Stimulated activated CD8-positive, alpha-beta memory T cell treated with anti-CD3 and anti-CD28 coated beads, Interleukin-15, amount 100 ng/mL, for 4 hours (primary cell): ENCODE measurements around the gene NCEH1.
"Not testable (repeated sequence)": the region's sequence is repeated elsewhere in the genome, so short reads cannot be mapped to it uniquely, and the experiment has no call there.

Experiments
- DNase-seq, 2 donors: peaks; one replicate each; pipeline ENCODE4 v3.0.0-alpha.2; 2020; ENCODE audit warnings: low read depth in 2 of 2

NCEH1 gene

GRCh38 chr3:172676196-172676922 lies 34.5 kb downstream of the NCEH1 start:
- DNase-seq, result no peak

GRCh38 chr3:172675441-172676193 lies 35.2 kb downstream of the NCEH1 start:
- DNase-seq, result no peak

DNA sequence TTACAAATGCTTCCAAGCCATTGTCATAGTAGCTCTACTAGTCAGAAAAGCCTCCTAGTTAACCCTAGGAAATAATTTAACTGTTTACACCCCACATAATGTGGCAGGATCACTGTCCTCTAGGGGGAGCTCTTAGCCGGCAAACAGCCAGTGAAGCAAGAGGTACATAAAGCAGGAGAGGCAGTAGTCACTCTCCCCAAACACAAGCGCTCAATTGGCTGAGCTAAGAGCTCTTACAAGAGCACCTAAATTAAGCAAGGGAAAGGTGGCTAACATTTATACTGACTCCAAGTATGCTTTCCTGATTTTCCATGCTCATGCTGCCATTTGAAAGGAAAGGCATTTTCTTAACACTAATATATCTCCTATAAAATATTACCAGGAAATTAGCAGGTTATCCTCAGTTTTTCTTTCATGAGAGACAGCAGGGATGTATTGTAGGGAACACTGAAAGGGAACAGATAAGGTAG lies 37.6 kb downstream of the NCEH1 start:
- peak in 1 of 2 donors; percentile 13 for DNase-seq

- no peak for DNase-seq
These were observed 41.8 kb downstream of the NCEH1 start for GRCh38 chr3:172669021-172669420.

DNA sequence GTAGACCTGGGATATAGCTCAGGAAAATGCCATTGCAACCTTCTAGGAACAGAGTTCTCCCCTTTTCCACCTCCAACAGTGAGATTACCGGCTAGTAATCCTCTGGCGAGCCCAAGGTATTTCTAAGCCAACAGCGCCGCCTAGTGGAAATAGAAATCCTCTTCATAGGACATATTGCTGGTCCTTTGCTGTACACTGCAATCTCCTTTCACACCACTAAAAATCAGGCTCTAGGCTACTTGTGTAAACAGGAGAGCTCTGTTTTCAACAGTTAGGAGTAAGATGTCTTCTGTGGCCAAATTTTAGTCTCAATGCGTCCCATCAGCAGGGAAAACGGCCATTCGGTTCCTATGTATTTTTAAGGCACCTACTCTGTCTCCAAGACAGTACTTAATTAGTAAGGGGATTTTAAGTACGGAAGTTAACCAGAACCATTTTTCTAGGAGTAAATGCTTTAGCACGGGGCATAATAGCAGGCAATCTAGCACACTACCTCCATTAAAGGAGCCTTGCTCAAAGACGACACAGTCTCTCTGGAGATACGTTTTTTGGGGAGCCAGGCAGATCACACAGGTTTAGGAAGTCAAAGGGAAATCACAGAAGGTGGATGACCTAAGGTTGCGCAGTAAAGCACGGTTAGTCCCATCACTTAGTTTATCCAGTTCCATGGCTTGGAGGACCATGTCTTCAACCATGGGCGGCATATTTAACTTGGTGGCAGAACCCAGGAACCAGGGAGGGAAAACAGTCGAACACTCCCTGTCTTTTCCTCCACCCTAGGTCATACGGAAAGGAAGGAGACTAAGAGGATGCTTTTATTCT lies 43.8 kb downstream of the NCEH1 start:
- peak; percentile 7 to 51 for DNase-seq

GRCh38 chr3:172666181-172666872 lies 44.5 kb downstream of the NCEH1 start:
- no peak for DNase-seq

GRCh38 chr3:172665510-172665909 lies 45.4 kb downstream of the NCEH1 start:
- not testable (repeated sequence) for DNase-seq

DNA sequence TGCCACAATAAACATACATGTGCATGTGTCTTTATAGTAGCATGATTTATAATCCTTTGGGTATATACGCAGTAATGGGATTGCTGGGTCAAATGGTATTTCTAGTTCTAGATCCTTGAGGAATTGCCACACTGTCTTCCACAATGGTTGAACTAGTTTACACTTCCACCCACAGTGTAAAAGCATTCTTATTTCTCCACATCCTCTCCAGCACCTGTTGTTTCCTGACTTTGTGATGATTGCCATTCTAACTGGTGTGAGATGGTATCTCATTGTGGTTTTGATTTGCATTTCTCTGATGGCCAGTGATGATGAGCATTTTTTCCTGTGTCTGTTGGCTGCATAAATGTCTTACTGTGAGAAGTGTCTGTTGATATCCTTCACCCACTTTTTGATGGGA lies 50.4 kb downstream of the NCEH1 start:
- DNase-seq, result not testable (repeated sequence)

GRCh38 chr3:172659246-172660002 lies 51.4 kb downstream of the NCEH1 start:
- no peak for DNase-seq

DNA sequence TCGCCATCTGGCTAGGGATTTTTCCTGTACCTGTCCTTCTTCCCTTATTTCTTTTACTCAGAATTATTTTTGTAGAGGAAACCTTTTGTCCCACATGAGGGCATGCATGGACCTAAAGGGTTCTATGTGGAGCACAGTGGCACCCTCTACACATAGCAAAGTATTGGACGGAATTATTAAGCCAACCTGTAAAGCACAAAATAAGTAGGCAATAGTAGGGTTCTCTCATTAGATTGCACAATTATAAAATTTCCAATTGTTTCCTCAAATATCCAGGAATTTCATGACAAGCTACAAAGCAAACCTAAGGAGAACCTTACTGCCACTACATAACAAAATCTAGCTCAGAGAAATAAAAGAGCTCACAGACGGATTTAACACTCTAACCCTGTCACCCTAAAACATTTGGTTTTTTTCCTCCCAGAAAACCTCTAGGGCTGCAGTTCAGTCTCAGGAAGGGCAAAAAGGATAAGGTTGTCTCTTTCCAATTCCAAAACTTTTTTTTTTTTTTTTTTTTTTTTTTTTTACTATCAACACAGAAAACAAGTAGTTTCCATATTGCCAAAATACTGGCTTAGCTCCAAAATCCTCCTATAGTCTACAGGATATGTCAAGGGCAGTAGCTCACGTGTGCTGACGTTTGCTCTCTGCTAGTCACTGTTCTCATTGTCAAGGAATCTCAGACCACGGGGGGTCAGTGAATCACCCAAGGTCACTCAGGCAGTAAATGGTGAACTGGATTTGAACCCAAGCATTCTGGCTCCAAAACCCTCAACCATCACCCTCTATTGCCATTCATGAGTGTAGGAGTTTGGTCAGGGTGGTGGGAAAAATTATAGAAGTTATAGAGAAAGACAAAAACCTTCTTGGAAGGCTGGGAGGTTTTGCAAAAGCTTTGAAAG lies 52.3 kb downstream of the NCEH1 start:
- DNase-seq, result no peak

GRCh38 chr3:172656602-172657001 lies 54.3 kb downstream of the NCEH1 start:
- no peak for DNase-seq

DNA sequence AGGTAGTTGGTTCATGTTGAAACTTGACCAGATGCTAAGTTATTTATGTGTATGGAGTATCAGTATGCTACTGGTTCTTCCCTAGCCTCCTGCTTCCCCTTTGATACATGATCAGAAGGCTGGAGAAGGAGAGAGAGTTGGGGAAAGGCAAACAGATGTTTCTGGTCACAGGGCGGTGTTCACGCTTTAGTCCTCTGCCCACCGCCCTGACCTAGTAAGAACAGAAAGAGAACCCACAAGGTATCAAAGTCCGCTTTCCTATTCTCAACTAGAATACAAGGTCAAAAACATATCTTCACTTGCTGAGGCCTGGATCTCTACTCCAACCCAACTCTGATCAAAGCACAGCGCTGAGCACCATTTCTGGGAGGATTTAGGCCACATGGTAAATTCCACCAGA lies 55.5 kb downstream of the NCEH1 start:
- no peak for DNase-seq

DNA sequence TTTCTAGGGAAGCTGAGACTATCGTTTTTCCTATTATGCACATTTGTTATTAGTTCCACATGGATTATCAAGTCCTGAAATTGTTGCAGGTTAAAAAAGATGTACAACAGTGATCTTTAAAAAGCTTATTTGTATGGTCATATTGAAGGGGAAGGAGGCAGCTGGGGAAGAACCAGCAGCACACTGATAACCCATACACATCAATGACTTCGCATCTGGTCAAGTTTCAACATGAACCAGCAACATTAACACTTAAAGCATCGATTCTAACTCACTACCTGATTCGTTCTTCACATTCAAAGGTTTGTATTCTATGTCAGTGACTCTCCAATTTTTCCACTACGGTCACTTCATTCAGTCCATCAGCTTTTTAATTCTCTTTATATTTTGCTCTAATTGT lies 56.4 kb downstream of the NCEH1 start:
- DNase-seq, result no peak

- no peak for DNase-seq
These were observed 57.8 kb downstream of the NCEH1 start for GRCh38 chr3:172653004-172653572.

- DNase-seq, result no peak
These were observed 58.8 kb downstream of the NCEH1 start for GRCh38 chr3:172651936-172652625.

GRCh38 chr3:172649987-172650386 lies 60.9 kb downstream of the NCEH1 start:
- no peak for DNase-seq

DNA sequence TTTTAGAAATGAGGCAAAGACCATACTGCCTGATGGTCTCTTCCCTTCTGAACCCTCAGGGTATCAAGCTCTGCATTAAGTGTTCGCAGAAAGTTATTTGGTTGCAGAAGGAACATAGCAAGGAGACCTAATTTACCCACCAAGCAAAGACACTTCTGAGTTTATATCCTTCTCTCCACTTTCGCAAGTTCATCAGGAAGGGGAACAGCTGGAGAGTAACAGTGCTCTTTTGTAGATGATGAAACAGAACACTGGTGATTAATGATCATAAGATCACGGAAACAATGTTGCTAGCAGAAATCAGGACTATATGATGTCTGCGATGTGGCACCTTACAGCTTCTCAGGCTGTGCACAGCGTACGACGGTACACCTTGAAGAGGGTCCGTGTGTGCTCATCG lies 62.1 kb downstream of the NCEH1 start:
- DNase-seq, result no peak

DNA sequence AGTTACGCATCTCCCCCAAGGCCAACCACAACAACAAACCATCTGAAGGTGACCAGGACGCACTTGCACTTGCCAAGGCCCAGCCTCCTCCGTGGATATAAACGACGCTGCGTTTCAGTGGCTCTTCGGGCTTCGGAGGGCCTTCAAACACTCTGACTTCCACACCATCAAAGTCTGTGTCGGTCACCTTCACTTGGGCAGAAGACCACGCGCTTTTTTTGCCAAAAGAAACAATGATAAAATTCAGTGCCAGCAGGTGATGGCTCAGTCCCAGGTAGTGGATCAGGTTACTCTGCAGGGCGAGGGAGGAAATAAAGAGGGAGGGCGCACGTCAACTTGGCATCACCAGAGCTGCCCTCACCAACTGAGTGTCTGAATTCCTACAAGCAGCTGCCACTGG lies 63.0 kb downstream of the NCEH1 start:
- DNase-seq, result no peak

DNA sequence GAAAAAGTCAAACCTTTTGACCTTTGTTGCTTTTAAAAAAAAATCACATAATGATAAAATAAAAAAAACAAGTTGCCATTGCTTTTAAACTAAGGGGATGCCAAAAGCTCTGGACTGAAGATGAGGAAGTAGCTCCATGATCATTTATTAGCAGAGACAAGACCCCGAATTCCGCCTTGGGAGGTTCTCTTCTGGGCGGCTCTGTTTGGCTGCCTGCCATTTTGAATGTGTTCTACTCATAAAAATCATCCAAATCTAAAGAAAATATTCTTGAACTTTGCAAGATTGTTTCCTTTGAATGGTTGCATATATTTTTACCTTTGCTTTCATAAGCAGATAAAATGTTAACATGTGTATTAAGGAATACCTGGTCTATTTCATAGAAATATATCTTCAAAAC lies 63.8 kb downstream of the NCEH1 start:
- no peak for DNase-seq
